ENCODE data around the gene TEX29.

Gene TEX29

GRCh38 chr13:111319521-111319920 is 921 bp upstream of the TEX29 start (continued):
- no peak for TF ChIP-seq PRDM6 (tag by site-specific recombination; IDR thresholded peaks at IDR 0.05)
- TF ChIP-seq ZNF518A (tag by site-specific recombination; conservative IDR thresholded peaks at IDR 0.05; ENCODE audit: low read depth): no peak
- no peak for TF ChIP-seq ZBTB21 (tag by site-specific recombination; IDR thresholded peaks at IDR 0.05)
- no peak for TF ChIP-seq BCL11A (tag by site-specific recombination; IDR thresholded peaks at IDR 0.05; ENCODE audit: low read depth)
- no peak for TF ChIP-seq KLF1 (tag by site-specific recombination; IDR thresholded peaks at IDR 0.05)
- TF ChIP-seq ZNF23 (tag by site-specific recombination; IDR thresholded peaks at IDR 0.05; ENCODE audit: borderline replicate concordance): no peak

- no peak for TF ChIP-seq ZNF529 (tag by site-specific recombination; IDR thresholded peaks at IDR 0.05; ENCODE audit: insufficient replicate concordance)
- TF ChIP-seq ZNF24 (tag by site-specific recombination; IDR thresholded peaks at IDR 0.05): no peak
- TF ChIP-seq PRDM6 (tag by site-specific recombination; IDR thresholded peaks at IDR 0.05): no peak
- TF ChIP-seq ZNF302 (tag by site-specific recombination; IDR thresholded peaks at IDR 0.05; ENCODE audit: low read depth): no peak
- TF ChIP-seq ZNF510 (tag by site-specific recombination; IDR thresholded peaks at IDR 0.05; ENCODE audit: insufficient replicate concordance): no peak
- TF ChIP-seq ZNF654 (tag by site-specific recombination; IDR thresholded peaks at IDR 0.05; ENCODE audit: low read depth): no peak
- TF ChIP-seq ZNF311 (tag by site-specific recombination; IDR thresholded peaks at IDR 0.05; ENCODE audit: borderline replicate concordance): no peak
- TF ChIP-seq ZNF362 (tag by site-specific recombination; IDR thresholded peaks at IDR 0.05): no peak
- TF ChIP-seq ZNF701 (tag by site-specific recombination; IDR thresholded peaks at IDR 0.05): no peak
- POLR2A ChIA-PET: no interaction called here
- CTCF ChIA-PET: interaction anchor here (0.6 kb wide), 2 partner anchors 92 to 123 kb away, joined by 3 to 4 read pairs; no protein-coding TSS in a partner anchor
- no peak overlapping the region for H3K4me3 ChIP-seq (ENCODE audit: low read depth, low read length)
- H3K4me1 ChIP-seq (ENCODE audit: control insufficient read depth, insufficient read depth, low read length): no peaks in the 10 kb centered on the region
- no peaks in the 10 kb centered on the region for H3K36me3 ChIP-seq (ENCODE audit: control insufficient read depth in 2 of 2, insufficient read depth in 1 of 2, low read length in 2 of 2)
- no peak overlapping the region for H3K27ac ChIP-seq (ENCODE audit: extremely low read depth, low read depth, low read length)
- no peaks in the 10 kb centered on the region for H3K9me3 ChIP-seq (ENCODE audit: control insufficient read depth, insufficient read depth, low read depth, low read length)
These were observed 1.8 kb downstream of the TEX29 start for GRCh38 chr13:111322001-111322915.
